Measurements from ENCODE around the gene TRIM41.

TRIM41 gene

DNA sequence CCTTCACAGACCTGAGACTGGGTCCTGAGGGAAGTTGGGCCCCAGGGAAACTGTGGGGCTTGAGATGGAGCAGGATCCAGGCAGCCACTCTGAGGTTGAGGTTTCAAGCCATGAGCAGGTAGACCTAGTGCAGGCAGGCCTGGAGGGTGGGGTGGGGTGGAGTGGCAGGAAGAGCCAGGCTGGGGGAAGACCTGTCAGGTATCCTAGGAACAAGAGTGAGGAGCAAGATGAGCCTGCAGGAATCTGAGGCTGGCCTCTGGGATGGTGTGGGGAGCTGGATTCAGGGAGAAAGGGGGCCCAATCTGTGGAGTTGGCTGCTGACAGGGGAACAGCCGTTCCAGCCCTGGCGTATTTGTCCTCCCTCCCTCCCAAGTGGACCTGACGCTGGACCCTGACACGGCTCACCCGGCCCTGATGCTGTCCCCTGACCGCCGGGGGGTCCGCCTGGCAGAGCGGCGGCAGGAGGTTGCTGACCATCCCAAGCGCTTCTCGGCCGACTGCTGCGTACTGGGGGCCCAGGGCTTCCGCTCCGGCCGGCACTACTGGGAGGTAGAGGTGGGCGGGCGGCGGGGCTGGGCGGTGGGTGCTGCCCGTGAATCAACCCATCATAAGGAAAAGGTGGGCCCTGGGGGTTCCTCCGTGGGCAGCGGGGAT is 10.8 kb downstream of the TRIM41 start:
- DNase-seq = no peak

DNA sequence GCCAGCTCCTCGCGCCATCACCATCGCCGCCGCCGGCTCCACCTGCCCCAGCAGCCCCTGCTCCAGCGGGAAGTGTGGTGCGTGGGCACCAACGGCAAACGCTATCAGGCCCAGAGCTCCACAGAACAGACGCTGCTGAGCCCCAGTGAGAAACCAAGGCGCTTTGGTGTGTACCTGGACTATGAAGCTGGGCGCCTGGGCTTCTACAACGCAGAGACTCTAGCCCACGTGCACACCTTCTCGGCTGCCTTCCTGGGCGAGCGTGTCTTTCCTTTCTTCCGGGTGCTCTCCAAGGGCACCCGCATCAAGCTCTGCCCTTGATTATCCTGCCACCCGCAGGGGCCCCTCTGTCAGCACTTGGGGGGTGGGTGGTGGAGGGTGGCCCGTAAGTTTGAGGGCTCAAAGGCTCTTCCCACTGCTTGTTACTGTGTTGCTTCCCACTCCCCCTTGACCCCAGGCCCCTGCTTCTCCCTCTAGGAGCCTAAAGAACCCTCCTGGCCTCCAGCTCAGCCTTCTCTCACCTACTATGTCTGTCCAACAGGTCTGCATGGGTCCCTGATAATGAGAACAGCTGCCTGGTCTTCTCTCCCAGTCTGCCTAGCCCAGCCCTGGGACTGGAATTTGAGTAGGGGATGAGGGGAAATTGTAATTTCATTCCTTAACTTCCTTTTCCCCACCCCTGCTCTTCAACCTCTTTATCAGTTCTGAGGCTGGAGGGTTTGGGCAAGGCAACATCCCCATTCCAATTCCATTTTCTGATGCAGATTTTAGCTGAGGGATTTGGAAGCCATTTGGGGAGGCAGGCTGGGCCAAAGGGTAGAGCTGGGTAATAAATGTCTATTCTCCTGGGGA is 11.6 kb downstream of the TRIM41 start:
- DNase-seq = no peak

DNA sequence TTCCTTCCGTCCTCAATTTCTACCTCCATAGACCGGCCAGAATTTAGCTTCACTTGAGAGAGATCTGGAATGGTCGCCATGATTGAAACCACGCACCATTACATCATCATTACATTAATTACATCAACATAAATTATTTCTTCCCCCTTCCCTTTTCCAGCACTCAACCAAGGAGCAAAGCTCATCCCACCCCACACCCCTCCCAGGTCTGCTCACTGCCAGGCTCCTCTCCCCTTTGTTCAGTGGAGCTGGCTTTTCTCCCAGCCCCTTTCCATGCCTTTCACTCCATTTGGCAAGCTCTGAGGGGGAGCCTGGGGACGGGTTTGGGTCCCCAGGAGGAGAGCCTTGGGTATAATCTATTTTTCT is 12.2 kb downstream of the TRIM41 start:
- no peak for DNase-seq

DNA sequence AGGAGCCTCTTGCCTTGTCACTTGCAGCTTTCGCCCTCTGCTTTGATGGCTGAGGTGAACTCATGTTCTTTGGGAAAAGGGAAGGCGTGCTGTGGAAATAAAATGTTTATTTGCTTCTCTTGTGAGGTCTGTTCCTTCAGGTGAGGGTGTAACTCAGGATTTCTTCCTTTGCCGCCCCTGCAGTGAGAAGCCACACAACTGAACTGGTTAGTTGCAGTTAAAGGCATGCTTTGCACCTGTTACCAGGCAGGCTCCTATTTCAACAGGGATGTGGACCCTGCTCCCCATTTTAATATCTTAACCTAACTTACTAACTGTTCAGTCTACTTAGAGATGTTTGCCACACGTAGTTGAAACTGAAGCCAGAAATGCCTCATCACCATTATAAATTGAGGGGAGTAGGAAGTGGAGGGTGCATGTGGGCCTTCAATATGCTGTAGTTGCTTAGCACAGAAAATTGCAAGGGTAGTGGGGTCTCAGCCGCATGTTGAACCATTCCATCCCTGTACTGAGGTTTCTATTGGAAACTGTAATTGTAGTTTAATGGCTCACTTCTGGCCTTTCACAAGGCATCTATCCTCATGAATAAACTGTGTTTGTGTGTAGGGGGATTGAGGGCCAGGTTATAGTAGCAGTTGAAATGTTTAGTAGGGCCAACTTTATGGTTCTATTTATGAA is 12.7 kb downstream of the TRIM41 start:
- no peak for DNase-seq

DNA sequence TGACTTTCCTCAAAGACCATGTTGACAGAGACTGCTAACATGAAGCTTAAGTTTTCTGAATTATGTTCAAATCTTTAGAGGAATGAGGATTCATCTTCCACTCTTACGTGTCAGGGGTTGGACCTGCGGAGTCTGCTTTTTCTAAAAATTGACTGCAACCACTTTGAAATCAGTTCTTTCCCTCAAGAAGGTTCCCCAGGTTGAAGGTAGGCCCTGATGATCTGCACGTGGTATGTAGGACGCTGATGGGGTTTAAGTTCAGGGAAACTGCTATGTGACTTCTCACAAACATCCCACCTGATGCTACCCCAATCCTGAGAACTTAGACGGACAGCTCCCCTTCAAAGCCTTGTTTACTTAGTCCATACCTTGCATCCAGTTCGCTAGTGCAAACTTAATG is 13.4 kb downstream of the TRIM41 start:
- DNase-seq = no peak

DNA sequence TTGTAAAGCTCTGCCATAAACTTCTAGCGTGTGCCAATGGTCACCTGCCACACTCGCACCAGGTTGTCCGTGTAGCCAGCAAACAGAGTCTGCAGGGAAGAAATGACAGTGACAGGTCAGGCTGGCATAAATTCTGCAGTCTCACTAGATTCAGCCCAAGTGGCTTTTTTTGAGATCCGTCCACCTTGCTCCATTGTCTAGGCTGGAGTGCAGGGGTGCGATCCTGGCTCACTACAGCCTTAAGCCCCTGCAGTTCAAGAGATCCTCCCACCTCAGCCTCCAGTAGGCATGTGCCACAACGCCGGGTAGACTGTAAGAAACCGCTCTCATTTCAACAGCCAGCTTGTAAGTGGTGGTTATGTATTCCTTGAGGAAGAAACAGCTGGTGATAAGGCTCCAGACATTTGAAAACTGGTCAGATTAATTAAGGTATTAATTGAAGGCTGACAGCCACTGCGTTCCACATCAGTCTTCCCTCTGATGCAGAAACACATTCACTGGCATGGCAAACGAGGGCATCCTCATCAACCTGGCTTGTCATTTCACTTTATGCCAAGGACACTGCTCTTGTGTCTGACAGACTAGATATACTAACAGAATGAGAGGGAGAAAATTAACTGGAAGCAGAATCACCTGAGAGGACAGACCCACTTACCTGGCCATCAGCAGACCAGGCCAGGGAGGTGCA is 14.0 kb downstream of the TRIM41 start:
- no peak for DNase-seq

DNA sequence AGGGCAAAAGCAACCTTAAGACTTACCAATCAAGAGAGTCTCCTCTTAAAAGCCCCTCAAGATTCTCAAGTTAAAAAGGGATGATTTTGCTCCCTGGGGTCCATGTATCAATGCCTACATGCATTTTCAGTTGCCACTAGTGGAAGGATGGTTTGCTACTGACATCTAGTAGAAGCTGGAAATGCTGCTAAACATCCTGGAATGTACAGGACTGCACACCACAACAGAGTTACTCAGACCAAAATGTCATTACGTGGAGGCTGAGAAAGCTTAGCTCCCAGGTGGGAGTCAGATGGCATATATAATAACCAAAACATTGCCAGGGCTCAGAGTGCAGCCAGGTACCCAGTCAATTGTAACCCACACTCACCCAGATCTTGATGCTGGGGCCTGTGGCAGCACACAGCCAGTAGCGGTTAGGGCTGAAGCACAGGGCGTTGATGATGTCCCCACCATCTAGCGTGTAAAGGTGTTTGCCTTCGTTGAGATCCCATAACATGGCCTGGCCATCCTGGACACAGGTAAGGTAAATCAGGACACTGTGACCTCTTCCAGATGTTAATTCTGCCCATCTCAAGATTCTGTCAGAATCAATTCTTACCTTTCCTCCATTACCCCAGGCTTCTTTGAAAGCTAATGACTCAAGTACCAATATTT is 14.8 kb downstream of the TRIM41 start:
- DNase-seq = no peak

DNA sequence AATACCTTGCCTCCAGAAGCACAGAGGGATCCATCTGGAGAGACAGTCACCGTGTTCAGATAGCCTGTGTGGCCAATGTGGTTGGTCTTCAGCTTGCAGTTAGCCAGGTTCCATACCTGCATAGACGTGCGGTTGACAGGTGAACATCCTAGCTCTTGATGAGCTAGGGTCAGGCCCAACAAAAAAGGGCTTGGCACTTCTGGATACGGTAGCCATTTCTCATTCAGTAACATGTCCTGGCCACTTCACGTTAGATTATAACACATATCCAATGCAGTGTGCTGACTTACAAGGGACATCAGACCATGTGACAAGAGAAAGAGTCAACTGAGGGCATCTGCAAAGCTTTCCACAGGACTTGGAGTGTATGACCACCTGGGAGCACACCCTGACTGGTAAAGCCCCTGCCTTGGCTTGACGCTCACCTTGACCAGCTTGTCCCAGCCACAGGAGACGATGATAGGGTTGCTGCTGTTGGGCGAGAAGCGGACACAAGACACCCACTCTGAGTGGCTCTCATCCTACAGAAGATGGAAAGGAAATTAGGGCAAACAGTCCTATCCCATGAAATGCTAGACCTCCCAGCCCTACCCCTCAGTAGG is 16.1 kb downstream of the TRIM41 start:
- DNase-seq = no peak

DNA sequence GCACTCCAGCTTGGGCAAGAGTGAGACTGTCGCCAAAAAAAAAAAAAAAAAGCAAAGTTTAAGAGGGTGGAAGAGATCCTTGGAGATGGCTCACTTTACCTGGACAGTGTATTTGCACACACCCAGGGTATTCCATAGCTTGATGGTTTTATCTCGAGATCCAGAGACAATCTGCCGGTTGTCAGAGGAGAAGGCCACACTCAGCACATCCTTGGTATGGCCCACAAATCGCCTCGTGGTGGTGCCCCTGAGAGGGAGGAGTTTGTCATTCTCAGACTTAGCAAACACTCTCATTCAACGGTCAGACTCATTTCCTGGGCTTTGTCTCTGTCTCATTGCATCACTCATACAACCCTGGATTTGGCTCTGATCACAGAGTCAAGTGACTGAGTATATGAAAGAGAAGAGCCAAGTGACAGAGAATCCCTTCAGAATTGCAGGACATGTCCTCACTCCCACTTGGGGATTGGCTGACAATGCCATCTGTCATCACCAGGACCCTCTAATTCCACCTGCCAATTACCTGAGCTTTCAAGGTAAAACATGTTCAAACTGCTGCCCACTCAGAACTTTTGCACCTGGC is 18.4 kb downstream of the TRIM41 start:
- DNase-seq = no peak

DNA sequence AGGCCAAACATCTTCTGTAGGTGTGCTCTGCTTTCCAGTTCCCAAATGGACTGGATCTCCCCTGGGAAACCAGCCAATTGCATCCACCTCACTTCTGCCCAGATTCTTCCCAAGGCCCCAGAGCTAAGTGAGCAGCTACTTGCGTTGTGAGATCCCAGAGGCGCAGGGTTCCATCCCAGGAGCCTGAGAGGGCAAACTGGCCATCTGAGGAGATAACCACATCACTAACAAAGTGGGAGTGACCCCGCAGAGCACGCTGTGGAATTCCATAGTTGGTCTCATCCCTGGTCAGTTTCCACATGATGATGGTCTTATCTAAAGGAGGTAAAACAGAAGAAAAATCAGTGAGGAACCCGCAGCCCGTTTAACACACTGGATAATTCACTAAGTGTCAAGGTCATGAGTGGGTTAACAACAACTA is 19.0 kb downstream of the TRIM41 start:
- DNase-seq = no peak

DNA sequence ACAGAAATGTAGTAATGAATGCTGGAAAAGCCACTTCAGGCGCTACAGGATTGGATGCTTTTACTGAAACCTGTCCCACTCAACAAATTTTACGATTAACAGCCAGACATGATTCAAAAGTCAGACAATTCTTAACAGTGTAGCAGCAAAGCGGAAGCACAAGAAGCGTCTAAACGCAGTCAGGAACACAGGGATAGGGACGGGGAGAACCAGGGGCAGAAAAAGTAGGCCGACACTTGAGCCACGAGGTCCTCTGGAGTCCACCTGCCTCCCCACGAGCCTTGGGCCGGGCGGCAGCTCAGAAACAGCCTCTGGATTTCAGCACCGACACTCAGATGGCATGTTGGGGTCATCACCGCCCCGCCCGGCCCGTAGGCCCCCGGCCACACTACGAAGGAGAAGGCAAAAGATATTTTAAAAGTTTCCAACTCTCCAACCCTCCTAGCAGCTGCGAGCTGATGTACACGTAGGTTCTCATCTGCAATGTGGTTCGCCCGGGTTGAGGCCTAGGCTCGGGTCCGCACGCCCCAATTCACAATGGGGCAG is 20.0 kb downstream of the TRIM41 start:
- no peak for DNase-seq

DNA sequence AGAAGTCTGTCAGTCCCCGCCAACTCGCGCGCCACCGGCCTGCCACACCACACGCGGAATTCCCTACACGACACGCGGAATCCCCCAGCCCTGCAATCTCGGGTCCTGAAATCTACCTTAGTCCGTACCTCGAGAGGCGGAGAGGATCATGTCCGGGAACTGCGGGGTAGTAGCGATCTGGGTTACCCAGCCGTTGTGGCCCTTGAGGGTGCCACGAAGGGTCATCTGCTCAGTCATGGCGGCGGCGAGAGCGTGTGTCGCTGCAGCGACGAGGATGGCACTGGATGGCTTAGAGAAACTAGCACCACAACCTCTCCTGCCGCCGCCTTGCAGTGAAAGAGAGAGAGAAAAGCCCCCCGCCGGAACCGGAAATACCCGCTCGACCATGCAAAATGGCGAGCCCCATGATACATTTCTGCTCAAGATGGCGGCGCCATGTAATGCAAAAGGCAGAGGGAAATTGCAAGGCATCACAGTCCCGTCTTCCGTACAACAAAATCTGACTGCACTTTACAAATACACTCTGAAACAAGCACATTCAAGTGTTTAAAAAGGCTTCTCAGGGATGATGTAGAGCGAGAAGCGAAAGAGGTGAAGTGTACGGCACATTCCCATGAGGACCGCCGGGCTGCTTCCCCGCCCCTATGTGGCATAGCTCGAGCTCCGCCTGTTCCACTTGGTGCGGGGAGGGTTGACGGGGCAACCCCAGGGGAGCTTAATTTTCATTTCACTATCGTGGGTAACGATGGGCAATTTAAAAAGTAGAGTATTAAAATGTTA is 20.7 kb downstream of the TRIM41 start, which contains the start of gene RACK1:
Gene RACK1 (minus strand): TSS at position 343 of the 780 bp plus-strand sequence. CDS start 106 bp downstream, at position 237.
- DNase-seq = no peak

DNA sequence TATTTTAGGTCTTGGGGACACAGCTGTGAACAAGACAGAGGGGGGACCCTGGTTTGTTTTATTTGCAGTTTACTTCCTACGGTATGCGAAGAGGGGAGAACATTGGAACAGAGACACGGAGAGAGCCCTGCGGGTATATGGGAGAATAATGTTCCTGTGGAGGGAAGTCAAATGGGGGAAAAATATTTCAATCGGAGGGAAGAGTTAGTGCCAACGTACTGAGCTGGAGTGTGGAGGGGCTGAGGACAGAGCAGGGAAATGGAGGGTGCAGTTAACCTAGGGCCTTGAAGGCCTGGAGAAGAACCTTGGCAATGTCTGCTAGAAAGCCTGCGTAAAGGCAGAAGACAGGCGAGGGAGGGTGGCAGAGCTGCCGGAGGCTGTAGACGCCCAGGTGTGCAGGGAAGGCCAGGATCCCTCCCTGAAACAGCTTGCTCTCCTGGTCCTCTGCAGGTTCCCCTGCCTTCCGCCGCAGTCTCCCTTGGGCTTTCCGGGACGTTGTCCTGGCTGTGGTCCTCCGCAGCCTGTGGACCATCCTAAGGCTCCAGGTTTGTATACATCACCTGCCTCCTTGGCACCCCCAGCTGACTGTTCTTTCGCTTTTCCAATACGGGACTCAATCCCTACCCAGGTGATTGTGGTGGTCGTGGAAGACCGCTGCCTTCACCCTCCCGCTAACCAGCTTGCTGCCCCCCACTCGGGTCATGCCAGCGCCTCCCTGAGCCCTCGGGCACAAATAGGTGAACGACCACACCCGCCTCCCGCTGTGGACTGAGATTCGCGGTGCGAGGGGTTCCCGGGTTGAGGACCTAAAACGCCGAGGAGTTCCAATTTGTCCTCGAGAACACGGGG is 22.6 kb downstream of the TRIM41 start:
- no peak for DNase-seq

DNA sequence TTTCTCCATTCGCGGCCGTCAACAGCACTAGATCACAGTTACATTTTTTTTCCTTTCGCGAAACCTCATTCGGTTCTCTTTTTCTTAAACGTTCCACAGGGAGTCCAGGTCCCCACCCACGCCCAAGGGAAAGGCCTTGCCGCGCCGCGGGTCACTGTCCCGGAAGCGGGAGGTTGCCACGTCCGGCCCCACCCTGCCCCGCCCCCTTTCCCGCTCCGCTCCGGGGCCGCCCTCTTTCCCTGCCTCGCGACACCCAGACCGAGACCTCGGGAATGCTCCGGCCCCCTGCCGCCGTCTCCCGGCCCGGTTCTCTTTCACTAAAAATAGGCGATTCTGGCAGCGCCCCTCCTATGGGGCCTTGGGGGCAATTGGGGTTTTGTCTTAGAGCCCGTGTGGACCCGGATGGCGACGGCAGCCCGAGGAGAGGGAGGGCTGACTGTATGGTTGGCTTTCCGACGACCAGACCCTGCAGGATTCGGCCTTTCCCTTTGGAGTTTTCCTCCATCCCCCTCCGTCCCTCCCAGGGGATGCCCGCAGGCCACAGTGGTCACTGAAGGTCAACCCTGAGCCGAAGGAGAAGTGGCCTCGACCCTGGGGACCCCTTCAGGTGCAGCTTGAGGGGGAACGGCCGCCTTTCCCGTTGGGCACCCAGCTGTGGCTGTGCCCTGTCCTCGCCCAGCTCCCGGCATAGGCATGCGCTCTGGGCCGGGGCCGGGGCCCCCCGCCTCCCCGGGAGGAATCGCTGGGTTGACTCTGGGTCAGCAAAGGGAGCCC is 23.4 kb downstream of the TRIM41 start:
- no peak for DNase-seq

DNA sequence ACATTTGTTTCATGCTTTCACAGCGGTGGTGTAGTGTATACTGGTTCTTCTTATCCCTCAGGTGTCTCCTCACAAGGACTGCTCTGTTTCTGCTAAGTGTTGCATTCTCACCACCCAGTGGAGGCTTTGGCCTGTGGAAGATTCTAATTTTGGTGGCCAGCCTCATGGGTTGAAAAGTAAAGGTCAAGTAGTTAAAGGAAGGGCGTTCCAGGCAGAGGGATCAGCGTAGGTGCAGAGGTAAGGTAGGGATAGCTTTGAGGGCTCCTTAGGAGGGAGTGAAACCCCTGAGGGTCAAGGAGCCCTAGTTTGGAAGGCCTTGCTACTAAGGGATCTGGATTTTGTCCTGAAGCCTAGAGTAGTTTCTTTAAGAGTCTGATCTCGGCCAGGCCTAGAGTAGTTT is 25.2 kb downstream of the TRIM41 start:
- DNase-seq = no peak

DNA sequence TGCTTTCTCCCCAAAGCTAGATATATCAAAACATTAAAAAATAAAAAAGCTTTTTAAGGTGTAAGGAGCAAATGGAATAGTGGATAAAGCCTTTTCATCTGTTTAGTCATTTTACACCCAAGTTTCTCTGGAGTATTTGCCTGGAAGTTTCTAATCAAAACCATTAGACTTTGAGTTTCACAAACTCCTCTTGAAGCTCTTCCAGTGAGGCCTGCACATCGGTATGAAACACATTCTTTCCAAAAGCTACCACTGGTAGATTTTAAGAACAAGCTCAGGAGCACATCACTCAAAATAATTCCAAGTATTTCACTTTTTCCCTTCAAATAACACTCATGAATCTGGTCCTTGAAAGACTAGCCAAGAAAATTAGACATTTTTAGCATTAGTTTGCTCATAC is 32.2 kb downstream of the TRIM41 start:
- no peak for DNase-seq

DNA sequence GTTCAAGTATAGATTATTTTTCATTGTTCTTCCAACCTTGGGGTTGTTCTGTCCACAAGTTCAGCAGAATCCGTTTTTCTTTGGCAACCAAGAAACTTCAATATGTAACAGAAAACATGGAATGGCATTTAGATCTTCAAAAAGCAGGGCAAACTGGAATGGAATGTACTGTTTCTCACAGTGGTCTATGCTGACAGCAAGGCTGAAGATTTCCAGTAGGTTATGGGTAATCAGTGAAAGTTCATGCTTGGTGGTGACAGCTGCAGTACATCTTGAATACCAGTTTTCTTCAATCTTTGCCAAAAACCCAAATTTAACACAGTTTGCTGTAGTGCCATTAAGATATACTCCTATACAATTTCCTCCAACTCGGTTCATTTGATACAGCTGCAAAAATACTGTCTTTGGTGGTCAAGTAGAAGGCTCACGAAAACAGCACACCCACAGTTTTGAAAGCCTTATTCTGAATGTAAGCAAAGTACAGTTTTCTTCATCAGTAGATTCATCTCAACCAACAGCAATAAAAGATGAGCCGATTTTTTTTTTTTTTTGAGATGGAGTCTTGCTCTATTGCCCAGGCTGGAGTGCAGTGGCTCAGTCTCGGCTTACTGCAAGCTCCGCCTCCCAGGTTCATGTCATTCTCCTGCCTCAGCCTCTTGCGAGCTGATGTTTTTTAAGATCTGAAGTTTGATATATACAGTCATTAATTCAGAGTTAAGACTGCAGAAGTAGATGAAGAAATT is 32.9 kb downstream of the TRIM41 start:
- no peak for DNase-seq

DNA sequence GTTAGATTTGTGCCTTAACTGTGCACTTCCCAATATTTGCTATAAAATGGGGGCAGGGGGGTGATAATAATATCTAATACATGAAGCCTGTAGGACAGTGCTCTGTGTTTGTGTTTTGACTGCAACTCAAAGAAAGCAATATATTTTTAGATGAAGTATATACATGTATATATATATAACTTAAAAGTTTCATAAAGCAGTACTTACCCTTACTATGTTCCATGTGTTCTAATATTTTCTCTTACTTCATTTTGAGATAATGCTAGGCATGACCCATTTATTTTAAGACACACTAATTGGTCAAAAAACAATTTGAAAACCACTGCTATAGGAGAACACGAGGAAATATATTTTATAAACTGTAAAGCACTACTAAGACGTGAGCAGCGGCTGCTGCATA is 35.5 kb downstream of the TRIM41 start:
- no peak for DNase-seq
